HL-60 (cell line): ENCODE measurements around the gene KCNG1.
A peak's percentile ranks its signal among the peaks of the same experiment; 100 is the strongest.

Experiments used
- DNase-seq, 2 experiments: peaks; one replicate each; pipeline ENCODE4 v3.0.0-alpha.2; 2010 to 2020; ENCODE audit warnings: low read depth in 1 of 2, low spot score in 1 of 2
- H3K27ac ChIP-seq: fragments of 250-450 bp; sonication (Bioruptor Pico); replicated peaks from 2 replicates; pipeline ENCODE4 v1.5.1; 2020; ENCODE audit warnings: mild to moderate bottlenecking, moderate library complexity
- H3K27me3 ChIP-seq: fragments of 250-450 bp; sonication (Bioruptor Pico); 2 replicates; pipeline ENCODE4 v1.5.1; 2021; ENCODE audit warnings: mild to moderate bottlenecking, moderate library complexity; ENCODE audit not compliant: insufficient read depth, poor library complexity, severe bottlenecking
- H3K4me3 ChIP-seq: replicated peaks from 2 replicates; pipeline ENCODE4 v1.5.1; 2011; ENCODE audit warnings: mild to moderate bottlenecking, control low read depth, low read length; ENCODE audit not compliant: insufficient read depth
- GABPA ChIP-seq: IDR thresholded peaks from 2 replicates; pipeline ENCODE4 v1.6.1; 2012; ENCODE audit warnings: low read depth
- POLR2AphosphoS5 ChIP-seq: IDR thresholded peaks from 2 replicates; pipeline ENCODE4 v1.6.1; 2012; ENCODE audit warnings: low read depth
- REST ChIP-seq: IDR thresholded peaks from 2 replicates; pipeline ENCODE4 v1.6.1; 2012; ENCODE audit warnings: low read depth; ENCODE audit not compliant: insufficient replicate concordance
- SPI1 ChIP-seq: IDR thresholded peaks from 2 replicates; pipeline ENCODE4 v1.6.1; 2012; ENCODE audit warnings: low read depth, mild to moderate bottlenecking, borderline replicate concordance
- TF ChIP-seq, protein P1 (sequence below): IDR thresholded peaks from one replicate; pipeline ENCODE4 v1.5.1; 2011; ENCODE audit warnings: low read length, control low read depth, inconsistent platforms; ENCODE audit not compliant: insufficient read depth

Gene KCNG1

DNA sequence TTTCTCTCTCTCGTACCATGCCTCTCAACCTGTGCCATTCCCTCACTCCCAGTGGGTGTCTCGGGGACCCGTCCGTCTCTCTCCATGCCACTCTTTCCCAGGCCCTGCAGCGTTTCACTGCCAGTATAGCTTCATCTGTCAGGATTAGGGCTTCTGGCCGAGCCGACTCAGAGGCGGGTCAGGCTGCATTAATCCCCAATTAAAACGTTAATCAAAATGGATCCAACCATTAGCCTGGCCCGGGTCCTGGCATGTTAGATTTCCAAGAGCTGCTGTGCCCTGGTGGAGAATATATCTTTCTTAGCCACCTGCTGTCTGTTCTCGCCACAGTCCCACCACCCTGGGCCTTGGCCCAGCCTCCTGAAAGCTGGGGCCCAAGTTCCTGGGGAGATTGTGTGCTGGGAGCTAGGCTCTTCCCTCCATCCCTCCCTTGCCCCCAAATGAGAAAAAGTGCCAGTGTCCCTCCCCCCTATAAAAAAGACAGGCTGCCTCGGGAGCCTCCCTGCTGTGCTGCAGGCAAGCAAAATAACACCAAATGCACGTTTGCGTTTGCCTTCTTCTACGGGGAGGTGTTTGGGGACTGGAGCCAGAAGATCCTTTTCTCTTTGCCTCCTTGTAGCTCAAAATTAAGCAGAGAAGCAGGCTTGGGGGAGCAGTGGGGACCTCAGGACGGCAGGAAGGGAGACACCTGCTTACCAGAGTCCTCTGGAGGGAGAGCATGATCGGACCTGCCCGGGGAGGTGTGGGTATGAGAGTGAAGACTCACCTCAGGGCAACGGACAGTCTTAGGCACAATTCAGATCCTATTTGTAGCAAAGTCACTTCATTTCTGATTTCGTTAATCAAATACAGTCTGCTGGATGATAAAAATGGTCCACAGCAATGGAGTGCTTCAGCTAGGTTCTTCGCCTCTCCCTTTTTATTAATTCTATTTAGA lies 3.0 kb downstream of the KCNG1 start:
- no peak for TF ChIP-seq GABPA
- TF ChIP-seq SPI1: no peak
- Histone ChIP-seq H3K27me3 (peaks cover 31% of the 10 kb centered on the region), H3K4me3 (no peak overlapping the region), H3K27ac (no peak overlapping the region)
- DNase-seq: no peak

DNA sequence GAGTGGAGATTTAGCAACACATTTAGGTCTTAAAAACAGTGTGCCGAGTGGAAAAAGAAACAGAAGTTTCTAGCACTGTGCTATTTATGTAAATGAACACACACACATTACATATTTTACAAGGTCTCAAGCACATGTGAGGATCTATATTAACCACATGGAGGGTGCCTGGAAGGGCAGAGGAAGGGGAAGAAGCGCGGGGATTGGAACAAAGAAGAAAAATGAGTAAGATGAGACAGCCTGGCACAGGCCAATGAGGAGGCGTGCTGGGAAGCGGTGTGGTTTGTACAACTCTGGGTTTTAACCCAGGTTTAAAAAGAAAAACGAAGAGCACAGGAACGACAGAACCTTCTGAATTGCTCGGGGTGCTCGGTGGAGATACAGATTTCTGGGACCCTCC lies 5.7 kb downstream of the KCNG1 start:
- no peak overlapping the region for H3K4me3 ChIP-seq
- TF ChIP-seq SPI1 (no peak), POLR2AphosphoS5 (no peak), GABPA (no peak), REST (no peak)
- TF ChIP-seq, protein P1, sequence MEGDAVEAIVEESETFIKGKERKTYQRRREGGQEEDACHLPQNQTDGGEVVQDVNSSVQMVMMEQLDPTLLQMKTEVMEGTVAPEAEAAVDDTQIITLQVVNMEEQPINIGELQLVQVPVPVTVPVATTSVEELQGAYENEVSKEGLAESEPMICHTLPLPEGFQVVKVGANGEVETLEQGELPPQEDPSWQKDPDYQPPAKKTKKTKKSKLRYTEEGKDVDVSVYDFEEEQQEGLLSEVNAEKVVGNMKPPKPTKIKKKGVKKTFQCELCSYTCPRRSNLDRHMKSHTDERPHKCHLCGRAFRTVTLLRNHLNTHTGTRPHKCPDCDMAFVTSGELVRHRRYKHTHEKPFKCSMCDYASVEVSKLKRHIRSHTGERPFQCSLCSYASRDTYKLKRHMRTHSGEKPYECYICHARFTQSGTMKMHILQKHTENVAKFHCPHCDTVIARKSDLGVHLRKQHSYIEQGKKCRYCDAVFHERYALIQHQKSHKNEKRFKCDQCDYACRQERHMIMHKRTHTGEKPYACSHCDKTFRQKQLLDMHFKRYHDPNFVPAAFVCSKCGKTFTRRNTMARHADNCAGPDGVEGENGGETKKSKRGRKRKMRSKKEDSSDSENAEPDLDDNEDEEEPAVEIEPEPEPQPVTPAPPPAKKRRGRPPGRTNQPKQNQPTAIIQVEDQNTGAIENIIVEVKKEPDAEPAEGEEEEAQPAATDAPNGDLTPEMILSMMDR: no peak
- H3K27ac ChIP-seq: no peak overlapping the region
- DNase-seq: no peak
- peaks cover 22% of the 10 kb centered on the region for H3K27me3 ChIP-seq

DNA sequence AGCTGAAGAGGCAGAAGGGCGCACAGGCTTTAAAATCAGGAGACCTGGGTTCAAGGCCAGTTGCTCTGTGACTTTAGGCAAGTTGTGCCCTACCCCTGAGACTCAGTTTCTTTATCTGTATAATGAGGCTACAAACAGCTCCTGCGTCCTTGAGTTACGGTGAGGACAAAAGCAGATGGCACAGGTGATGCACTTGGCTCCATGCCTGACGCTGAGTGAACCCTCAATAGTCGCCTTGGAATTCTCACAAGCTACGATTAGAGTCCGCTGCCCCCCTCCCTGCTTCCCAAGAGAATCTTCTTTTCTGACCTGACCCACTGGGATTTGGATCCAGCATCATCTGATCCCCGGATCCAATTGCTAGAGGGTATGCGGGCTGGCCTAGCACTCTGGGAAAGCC lies 6.4 kb downstream of the KCNG1 start:
- H3K27me3 ChIP-seq: peaks cover 15% of the 10 kb centered on the region
- DNase-seq: no peak
- no peak overlapping the region for H3K4me3 ChIP-seq
- TF ChIP-seq, protein P1: no peak
- TF ChIP-seq SPI1: no peak
- no peak for TF ChIP-seq REST
- TF ChIP-seq GABPA: no peak
- no peak overlapping the region for H3K27ac ChIP-seq

- peaks cover under 1% of the 10 kb centered on the region for H3K27me3 ChIP-seq
- no peak overlapping the region for H3K4me3 ChIP-seq
- peak in 1 of 2 experiments; percentile 15 for DNase-seq
- no peak overlapping the region for H3K27ac ChIP-seq
- TF ChIP-seq, protein P1: peak; percentile 80
- TF ChIP-seq GABPA: no peak
Measured at GRCh38 chr20:51014797-51015722, 7.8 kb downstream of the KCNG1 start.
